ENCODE measurements around the gene MORN5.

GRCh38 chr9:122111413-122112085 is 48.2 kb upstream of the MORN5 start:
- TF ChIP-seq POLR2A (conservative IDR thresholded peaks at IDR 0.05) (no peak), ZFX (CRISPR knock-in tag; IDR thresholded peaks at IDR 0.05) (no peak), PHF20 (IDR thresholded peaks at IDR 0.05; ENCODE audit: partially characterized antibody) (no peak), MAX (CRISPR knock-in tag; IDR thresholded peaks at IDR 0.05) (no peak), CTCF (IDR thresholded peaks at IDR 0.05 in 2 of 3, conservative IDR thresholded peaks at IDR 0.05 in 1 of 3; ENCODE audit: insufficient read depth in 2 of 3, low read depth in 1 of 3, low read length in 3 of 3) (no peak), FOXP1 (CRISPR knock-in tag; IDR thresholded peaks at IDR 0.05) (no peak), ZC3H11A (IDR thresholded peaks at IDR 0.05; ENCODE audit: low read depth, low read length) (no peak), SIN3A (IDR thresholded peaks at IDR 0.05; ENCODE audit: borderline replicate concordance in 2 of 2, control insufficient read depth in 1 of 2, low read depth in 2 of 2, low read length in 2 of 2) (no peak), ZBTB33 (CRISPR knock-in tag; IDR thresholded peaks at IDR 0.05) (no peak), CUX1 (CRISPR knock-in tag; IDR thresholded peaks at IDR 0.05) (no peak), UBTF (IDR thresholded peaks at IDR 0.05; ENCODE audit: borderline replicate concordance in 1 of 2, low read depth in 2 of 2, low read length in 2 of 2) (no peak), NR2C1 (IDR thresholded peaks at IDR 0.05) (no peak), NR2C1 (tag; IDR thresholded peaks at IDR 0.05) (no peak), STAT5A (IDR thresholded peaks at IDR 0.05; ENCODE audit: borderline replicate concordance, low read length) (no peak)

All from K562 (cell line).